A673 (cell line): ENCODE measurements around the gene MRPS18A.

Experiments used
- CTCF ChIP-seq: fragments of 300-800, 200-600 bp; sonication (generic); conservative IDR thresholded peaks from 2 replicates; pipeline ENCODE4 v1.5.1; 2017; ENCODE audit warnings: low read depth, mild to moderate bottlenecking, antibody characterized with exemption, low read length, moderate library complexity, mixed read lengths
- EZH2 ChIP-seq: fragments of 200-600 bp; sonication (generic); IDR thresholded peaks from 2 replicates; pipeline ENCODE4 v1.6.1; 2017; ENCODE audit warnings: borderline replicate concordance, low read depth, mild to moderate bottlenecking, mixed read lengths, antibody characterized with exemption, low read length; ENCODE audit not compliant: poor library complexity, severe bottlenecking

DNA sequence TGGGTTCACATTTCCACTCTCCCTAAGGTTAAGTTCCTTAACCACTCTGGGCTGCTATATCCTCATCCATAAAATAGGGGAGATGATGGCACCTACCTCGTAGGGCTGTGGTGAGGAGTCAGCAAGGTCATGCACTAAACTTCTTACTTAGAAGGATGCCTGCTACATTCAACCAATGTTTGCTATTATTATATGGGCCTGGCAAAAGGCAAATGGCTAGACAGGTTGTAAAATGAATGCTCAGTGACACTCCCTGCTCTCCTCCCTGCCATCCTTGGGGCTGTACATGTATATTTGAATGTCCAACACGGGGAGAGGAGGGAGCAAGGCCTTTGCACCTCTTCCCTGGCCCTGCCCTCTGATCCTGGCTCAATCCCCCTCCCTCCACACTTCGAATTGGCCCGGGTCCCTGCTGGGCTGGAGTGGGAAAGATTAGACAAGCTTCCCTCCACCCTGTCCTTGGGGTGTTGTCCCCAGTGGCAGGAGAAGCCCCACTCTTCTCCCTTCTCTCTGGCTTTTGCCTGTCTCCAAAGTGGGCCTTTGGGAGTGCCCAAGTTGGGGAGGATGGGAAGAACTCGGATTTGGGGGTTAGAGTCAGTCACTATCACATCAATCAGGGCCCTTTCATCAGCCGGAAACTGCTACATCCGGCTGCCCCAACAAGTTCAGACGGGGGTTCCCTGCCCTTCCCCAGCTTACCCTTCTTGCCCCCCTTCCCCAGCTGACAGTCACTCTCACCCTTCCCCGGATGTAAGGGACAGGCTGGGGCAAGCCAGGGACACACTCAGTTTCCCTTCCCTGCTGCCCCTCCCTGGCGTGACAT lies 46.1 kb upstream of the MRPS18A start:
- TF ChIP-seq CTCF: no peak
- no peak for TF ChIP-seq EZH2
